ENCODE measurements around the gene PIGS.

The PIGS gene

GRCh38 chr17:28550858-28551257 lies 20.5 kb downstream of the PIGS start:
- DNase-seq (ENCODE audit: low read depth in 3 of 3) = no peak

GRCh38 chr17:28549236-28550132 lies 21.8 kb downstream of the PIGS start:
- DNase-seq (ENCODE audit: low read depth in 3 of 3) = peak in 2 of 3 experiments; percentile 18 to 52

- DNase-seq (ENCODE audit: low read depth in 3 of 3) = no peak
Measured at GRCh38 chr17:28548417-28549130, 22.8 kb downstream of the PIGS start.

- peak; percentile 46 to 76 (median 52) for DNase-seq (ENCODE audit: low read depth in 3 of 3)
Measured at GRCh38 chr17:28547623-28548416, 23.5 kb downstream of the PIGS start.

- DNase-seq (ENCODE audit: low read depth in 3 of 3) = no peak
Measured at GRCh38 chr17:28547096-28547622, 24.2 kb downstream of the PIGS start.

- DNase-seq (ENCODE audit: low read depth in 3 of 3) = no peak
Measured at GRCh38 chr17:28545787-28546415, 25.4 kb downstream of the PIGS start.

- DNase-seq (ENCODE audit: low read depth in 3 of 3) = no peak
Measured at GRCh38 chr17:28545141-28545503, 26.2 kb downstream of the PIGS start.

- no peak for DNase-seq (ENCODE audit: low read depth in 3 of 3)
Measured at GRCh38 chr17:28544402-28545140, 26.8 kb downstream of the PIGS start.

- no peak for DNase-seq (ENCODE audit: low read depth in 3 of 3)
Measured at GRCh38 chr17:28541439-28541838, 29.9 kb downstream of the PIGS start.

GRCh38 chr17:28540231-28540630 lies 31.1 kb downstream of the PIGS start:
- no peak for DNase-seq (ENCODE audit: low read depth in 3 of 3)

GRCh38 chr17:28538296-28538895 lies 32.9 kb downstream of the PIGS start:
- DNase-seq (ENCODE audit: low read depth in 3 of 3) = no peak

- no peak for DNase-seq (ENCODE audit: low read depth in 3 of 3)
Measured at GRCh38 chr17:28537219-28537610, 34.1 kb downstream of the PIGS start.

- DNase-seq (ENCODE audit: low read depth in 3 of 3) = no peak
Measured at GRCh38 chr17:28536532-28537218, 34.6 kb downstream of the PIGS start.

- DNase-seq (ENCODE audit: low read depth in 3 of 3) = no peak
Measured at GRCh38 chr17:28534740-28535375, 36.5 kb downstream of the PIGS start.

GRCh38 chr17:28533091-28533807 lies 38.1 kb downstream of the PIGS start:
- no peak for DNase-seq (ENCODE audit: low read depth in 3 of 3)

GRCh38 chr17:28532050-28532960 lies 39.0 kb downstream of the PIGS start:
- DNase-seq (ENCODE audit: low read depth in 3 of 3) = no peak

GRCh38 chr17:28530926-28531325 lies 40.4 kb downstream of the PIGS start:
- DNase-seq (ENCODE audit: low read depth in 3 of 3) = no peak

- DNase-seq (ENCODE audit: low read depth in 3 of 3) = no peak
Measured at GRCh38 chr17:28530250-28530649, 41.1 kb downstream of the PIGS start.

All from stimulated activated CD4-positive, alpha-beta T cell treated with anti-CD3 and anti-CD28 coated beads, TNF-alpha, amount 100 ng/mL, for 24 hours (primary cell).